K562 (cell line): ENCODE measurements around the gene MAPKAPK3. TPM values are rescaled to one million over a fixed set of nuclear protein-coding genes. Genes with fewer than 3 reads are reported as not detected.

Experiments used
- ATAC-seq: fragments of 200-7000 bp; cut with Tn5 transposase; 3 replicates; pipeline ENCODE4 v1.9.1; 2020; ENCODE audit warnings: moderate library complexity
- BruUV-seq: library from RNA; stranded (reverse); fragments of 400-500 nt; replicated peaks from 2 replicates; lab custom pipeline; 2021; lab: Mats Ljungman, UMichigan
- CTCF ChIA-PET: fragments of 300-600 bp; formaldehyde crosslinking; extraction: SDS; loops from one replicate; lab custom pipeline; 2021; ENCODE audit warnings: low intra/inter-chr PET ratio; lab: Yijun Ruan, JAX
- POLR2A ChIA-PET: fragments of 300-600, 350-650 bp; sonication (Branson Sonifier 250); formaldehyde crosslinking; extraction: SDS; loops from one replicate; lab custom pipeline; 2021; ENCODE audit warnings: antibody characterized with exemption, inconsistent platforms; lab: Yijun Ruan, JAX
- DNase-seq, 4 experiments: peaks; one replicate each; pipeline versions ENCODE4 v3.0.0 to v3.0.0-alpha.2; 2011 to 2018; ENCODE audit warnings: low spot score in 3 of 4, mixed read lengths in 3 of 4; ENCODE audit errors: extremely low read depth in 1 of 4
- FAIRE-seq: peaks from 2 replicates; lab custom pipeline; 2011; peaks lifted over from hg19 to GRCh38; lab: Jason Lieb, UNC
- H2AFZ ChIP-seq: 2 replicates; pipeline ENCODE4 v1.6.0; 2011; ENCODE audit warnings: low read depth, low read length, control low read depth, inconsistent platforms
- H3K27ac ChIP-seq: fragments of 200-600 bp; 3 replicates; pipeline ENCODE4 v1.8.0; 2011; ENCODE audit warnings: low read depth, mild to moderate bottlenecking, control low read depth, inconsistent platforms, low read length, moderate library complexity, mixed read lengths; ENCODE audit errors: extremely low read depth
- H3K27me3 ChIP-seq, 2 experiments: fragments of 300-600 bp in 1 of 2; 2 replicates in 1 of 2; 3 replicates in 1 of 2; pipeline versions ENCODE4 v1.6.0 to v1.8.0; 2011; ENCODE audit warnings: inconsistent platforms in 2 of 2, low read length in 2 of 2, mild to moderate bottlenecking in 1 of 2, mixed read lengths in 1 of 2, moderate library complexity in 1 of 2; ENCODE audit not compliant: control insufficient read depth in 2 of 2, insufficient read depth in 2 of 2
- H3K36me3 ChIP-seq: fragments of 300-600 bp; 3 replicates; pipeline ENCODE4 v1.8.0; 2011; ENCODE audit warnings: mild to moderate bottlenecking, low read length, inconsistent platforms; ENCODE audit not compliant: control insufficient read depth, insufficient read depth
- H3K4me1 ChIP-seq, 2 experiments: fragments of 200-600 bp in 1 of 2; replicated peaks in 1 of 2; 2 replicates in 1 of 2; 3 replicates in 1 of 2; pipeline versions ENCODE4 v1.5.1 to v1.8.0; 2011; ENCODE audit warnings: inconsistent platforms in 2 of 2, low read length in 2 of 2, mild to moderate bottlenecking in 1 of 2, mixed read lengths in 1 of 2, moderate library complexity in 1 of 2; ENCODE audit not compliant: control insufficient read depth in 2 of 2, insufficient read depth in 2 of 2
- H3K4me2 ChIP-seq: 2 replicates; pipeline ENCODE4 v1.6.1; 2011; ENCODE audit warnings: low read length, control low read depth, inconsistent platforms, mixed read lengths; ENCODE audit not compliant: insufficient read depth
- H3K4me3 ChIP-seq: fragments of 200-600 bp; sonication (generic), shearing (Covaris generic); 2 replicates; pipeline ENCODE4 v1.5.1; 2016; ENCODE audit warnings: control low read depth, inconsistent platforms
- H3K79me2 ChIP-seq: fragments of 200-600 bp; 3 replicates; pipeline ENCODE4 v1.8.0; 2011; ENCODE audit warnings: low read length, inconsistent platforms; ENCODE audit not compliant: control insufficient read depth, insufficient read depth
- H3K9ac ChIP-seq, 2 experiments: 2 replicates each; pipeline versions ENCODE4 v1.6.0 to v1.6.1; 2011; ENCODE audit warnings: low read depth in 2 of 2, low read length in 2 of 2, control low read depth in 1 of 2, inconsistent platforms in 1 of 2, mild to moderate bottlenecking in 1 of 2, mixed read lengths in 1 of 2; ENCODE audit not compliant: insufficient read depth in 1 of 2
- H3K9me1 ChIP-seq: one replicate; pipeline ENCODE4 v1.6.0; 2011; ENCODE audit warnings: inconsistent platforms, mild to moderate bottlenecking, low read length, moderate library complexity; ENCODE audit not compliant: control insufficient read depth, insufficient read depth
- H3K9me3 ChIP-seq: replicated peaks from 2 replicates; pipeline ENCODE4 v1.5.1; 2011; ENCODE audit warnings: low read depth, low read length, inconsistent platforms; ENCODE audit not compliant: control insufficient read depth, insufficient read depth
- H4K20me1 ChIP-seq: replicated peaks from 2 replicates; pipeline ENCODE4 v1.6.1; 2011; ENCODE audit warnings: low read length, inconsistent platforms, mixed read lengths; ENCODE audit not compliant: control insufficient read depth, insufficient read depth
- BCOR ChIP-seq: fragments of 450-650 bp; IDR thresholded peaks from 2 replicates; pipeline ENCODE4 v1.6.1; 2016
- BHLHE40 ChIP-seq: IDR thresholded peaks from 2 replicates; pipeline ENCODE4 v1.6.1; 2011; ENCODE audit warnings: low read length, improper control_type of control experiment
- BRD4 ChIP-seq: fragments of 200-600 bp; sonication (generic); IDR thresholded peaks from 2 replicates; pipeline ENCODE4 v1.6.1; 2017; ENCODE audit warnings: inconsistent platforms
- CTBP1 ChIP-seq: fragments of 450-650 bp; IDR thresholded peaks from 2 replicates; pipeline ENCODE4 v1.6.1; 2016; ENCODE audit warnings: borderline replicate concordance
- DDX20 ChIP-seq: fragments of 450-650 bp; IDR thresholded peaks from 2 replicates; pipeline ENCODE4 v1.6.1; 2016; ENCODE audit warnings: missing genetic modification characterization, low read depth, mild to moderate bottlenecking, missing compliant biosample characterization, moderate library complexity
- DMBX1 ChIP-seq: fragments of 250-450 bp; sonication (Bioruptor Pico); IDR thresholded peaks from 2 replicates; pipeline ENCODE4 v1.8.0; 2022; ENCODE audit warnings: inconsistent platforms, mild to moderate bottlenecking, moderate library complexity, borderline replicate concordance
- EHMT2 ChIP-seq: fragments of 450-650 bp; IDR thresholded peaks from 2 replicates; pipeline ENCODE4 v1.6.1; 2018; ENCODE audit warnings: antibody characterized with exemption
- EP400 ChIP-seq: fragments of 450-650 bp; IDR thresholded peaks from 2 replicates; pipeline ENCODE4 v1.6.1; 2017; ENCODE audit warnings: antibody characterized with exemption, mild to moderate bottlenecking, moderate library complexity
- FIP1L1 ChIP-seq: fragments of 200-400 bp; formaldehyde crosslinking; IDR thresholded peaks from 2 replicates; pipeline ENCODE4 v1.6.1; 2018; ENCODE audit warnings: mild to moderate bottlenecking, low read depth, low read length; ENCODE audit not compliant: poor library complexity, severe bottlenecking
- MEF2A ChIP-seq: IDR thresholded peaks from 2 replicates; pipeline ENCODE4 v1.6.1; 2011; ENCODE audit warnings: low read depth, mild to moderate bottlenecking, low read length, moderate library complexity; ENCODE audit not compliant: control insufficient read depth
- MTA3 ChIP-seq: fragments of 450-650 bp; formaldehyde crosslinking; IDR thresholded peaks from 2 replicates; pipeline ENCODE4 v1.6.1; 2017; ENCODE audit warnings: mild to moderate bottlenecking, borderline replicate concordance
- NR3C1 ChIP-seq: sonication (generic); formaldehyde crosslinking; IDR thresholded peaks from 2 replicates; pipeline ENCODE4 v1.8.1; 2022; ENCODE audit warnings: missing genetic modification reagents
- POLR2A ChIP-seq: fragments of 450-650 bp; conservative IDR thresholded peaks from 2 replicates; pipeline ENCODE4 v1.6.1; 2016
- RFX5 ChIP-seq: IDR thresholded peaks from 2 replicates; pipeline ENCODE4 v1.6.1; 2011; ENCODE audit warnings: low read depth, mild to moderate bottlenecking, improper control_type of control experiment, low read length
- SETDB1 ChIP-seq: IDR thresholded peaks from one replicate; pipeline ENCODE4 v1.6.1; 2012; ENCODE audit warnings: low read length, control low read depth, inconsistent platforms
- ZFP36 ChIP-seq: fragments of 150-350 bp; IDR thresholded peaks from 2 replicates; pipeline ENCODE4 v1.6.1; 2018; ENCODE audit warnings: low read length, low read depth; ENCODE audit not compliant: partially characterized antibody
- ZNF75A ChIP-seq: fragments of 450-650 bp; formaldehyde crosslinking; IDR thresholded peaks from 2 replicates; pipeline ENCODE4 v1.4.0; 2020; ENCODE audit warnings: mild to moderate bottlenecking
- WGBS: fragments of 100-300 bp; shearing (Covaris generic); methylation state at CpG from one replicate; pipeline ENCODE4 v1.1.6; 2016; ENCODE audit warnings: low coverage, mixed read lengths; ENCODE audit not compliant: insufficient coverage; ENCODE audit errors: missing lambda C conversion rate; 5-methylcytosine and 5-hydroxymethylcytosine counted together
- in situ Hi-C: fragments of 300-500 bp; cut with MboI; formaldehyde crosslinking; loops from 4 replicates; pipeline ENCODE4 v1.15.0; 2018; ENCODE audit warnings: inconsistent platforms, mixed read lengths
- intact Hi-C: fragments of 100-400 bp; cut with micrococcal nuclease; formaldehyde crosslinking; loops from 2 replicates; pipeline ENCODE4 v1.14.2; 2022
- polyA plus RNA-seq, 8 experiments: library from polyadenylated mRNA; depleted of rRNA in 4 of 8; stranded (reverse) in 5 of 8; unstranded in 3 of 8; fragments of >200 nt; fragmentation: Nextera tagmentation in 2 of 8; fragmentation: Illumina TruSeq in 1 of 8; extraction: Ambion mirVana in 2 of 8; extraction: Trizol in 1 of 8; gene quantifications; 2 replicates each; pipeline versions ENCODE4 v1.2.1 to v1.2.3, GENCODE V29; 2011 to 2014; ENCODE audit warnings: inconsistent platforms in 1 of 8, missing spikeins in 1 of 8
- total RNA-seq, 7 experiments: library from RNA; depleted of rRNA in 6 of 7; stranded (reverse); fragments of >200 nt in 6 of 7; fragmentation: Illumina TruSeq in 2 of 7; extraction: Trizol in 2 of 7; gene quantifications; 2 replicates each; pipeline versions ENCODE4 v1.2.1 to v1.2.3, GENCODE V29; 2011 to 2021; ENCODE audit warnings: low replicate concordance in 1 of 7
- TF ChIP-seq, protein P1 (sequence below): fragments of 250-450 bp; sonication (Bioruptor Pico); IDR thresholded peaks from 2 replicates; pipeline ENCODE4 v1.4.0; 2020
- TF ChIP-seq, protein P2 (sequence below): sonication (generic); formaldehyde crosslinking; IDR thresholded peaks from 2 replicates; pipeline ENCODE4 v1.8.0; 2022; ENCODE audit warnings: missing genetic modification reagents, mild to moderate bottlenecking, borderline replicate concordance

MAPKAPK3 gene
- total and polyA plus RNA-seq, 9 of the 15 experiments (the other 6 are each of a cell fraction or from before 2014, with no cell fraction given): 8.0 to 56.4 (median 41.2) TPM

DNA sequence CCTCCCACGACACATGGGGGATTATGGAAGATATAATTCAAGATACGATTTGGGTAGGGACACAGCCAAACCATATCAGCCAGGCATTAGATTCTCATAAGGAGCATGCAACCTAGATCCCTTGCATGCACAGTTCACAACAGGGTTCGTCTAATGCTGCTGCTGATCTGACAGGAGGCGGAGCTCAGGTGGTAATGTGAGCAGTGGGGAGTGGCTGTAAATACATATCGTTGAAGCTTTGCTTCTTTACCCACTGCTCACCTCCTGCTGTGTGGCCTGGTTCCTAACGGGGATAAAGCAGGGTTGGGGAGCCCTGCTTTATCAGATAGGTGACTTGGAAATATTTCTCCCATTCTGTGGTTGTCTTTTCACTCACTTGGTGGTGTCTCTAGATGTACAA, 72.6 kb downstream of the MAPKAPK3 start:
- CTCF ChIA-PET: no interaction called here
- in situ Hi-C loops: no loop called here

More for the DNA sequence above, 72.6 kb downstream of the MAPKAPK3 start:
- Histone ChIP-seq H3K79me2 (no peaks in the 10 kb centered on the region), H3K4me1 (no peaks in the 10 kb centered on the region), H3K9me1 (no peaks in the 10 kb centered on the region), H3K9ac (no peak overlapping the region)
- TF ChIP-seq SETDB1 (no peak), ZNF75A (CRISPR knock-in tag) (no peak), EP400 (no peak), BRD4 (no peak), POLR2A (no peak), ZFP36 (no peak), MEF2A (no peak), RFX5 (no peak), DMBX1 (no peak), NR3C1 (CRISPR knock-in tag) (no peak), CTBP1 (no peak), EHMT2 (no peak), DDX20 (no peak), BHLHE40 (no peak), MTA3 (no peak), FIP1L1 (no peak), BCOR (no peak)
- TF ChIP-seq, protein P1, sequence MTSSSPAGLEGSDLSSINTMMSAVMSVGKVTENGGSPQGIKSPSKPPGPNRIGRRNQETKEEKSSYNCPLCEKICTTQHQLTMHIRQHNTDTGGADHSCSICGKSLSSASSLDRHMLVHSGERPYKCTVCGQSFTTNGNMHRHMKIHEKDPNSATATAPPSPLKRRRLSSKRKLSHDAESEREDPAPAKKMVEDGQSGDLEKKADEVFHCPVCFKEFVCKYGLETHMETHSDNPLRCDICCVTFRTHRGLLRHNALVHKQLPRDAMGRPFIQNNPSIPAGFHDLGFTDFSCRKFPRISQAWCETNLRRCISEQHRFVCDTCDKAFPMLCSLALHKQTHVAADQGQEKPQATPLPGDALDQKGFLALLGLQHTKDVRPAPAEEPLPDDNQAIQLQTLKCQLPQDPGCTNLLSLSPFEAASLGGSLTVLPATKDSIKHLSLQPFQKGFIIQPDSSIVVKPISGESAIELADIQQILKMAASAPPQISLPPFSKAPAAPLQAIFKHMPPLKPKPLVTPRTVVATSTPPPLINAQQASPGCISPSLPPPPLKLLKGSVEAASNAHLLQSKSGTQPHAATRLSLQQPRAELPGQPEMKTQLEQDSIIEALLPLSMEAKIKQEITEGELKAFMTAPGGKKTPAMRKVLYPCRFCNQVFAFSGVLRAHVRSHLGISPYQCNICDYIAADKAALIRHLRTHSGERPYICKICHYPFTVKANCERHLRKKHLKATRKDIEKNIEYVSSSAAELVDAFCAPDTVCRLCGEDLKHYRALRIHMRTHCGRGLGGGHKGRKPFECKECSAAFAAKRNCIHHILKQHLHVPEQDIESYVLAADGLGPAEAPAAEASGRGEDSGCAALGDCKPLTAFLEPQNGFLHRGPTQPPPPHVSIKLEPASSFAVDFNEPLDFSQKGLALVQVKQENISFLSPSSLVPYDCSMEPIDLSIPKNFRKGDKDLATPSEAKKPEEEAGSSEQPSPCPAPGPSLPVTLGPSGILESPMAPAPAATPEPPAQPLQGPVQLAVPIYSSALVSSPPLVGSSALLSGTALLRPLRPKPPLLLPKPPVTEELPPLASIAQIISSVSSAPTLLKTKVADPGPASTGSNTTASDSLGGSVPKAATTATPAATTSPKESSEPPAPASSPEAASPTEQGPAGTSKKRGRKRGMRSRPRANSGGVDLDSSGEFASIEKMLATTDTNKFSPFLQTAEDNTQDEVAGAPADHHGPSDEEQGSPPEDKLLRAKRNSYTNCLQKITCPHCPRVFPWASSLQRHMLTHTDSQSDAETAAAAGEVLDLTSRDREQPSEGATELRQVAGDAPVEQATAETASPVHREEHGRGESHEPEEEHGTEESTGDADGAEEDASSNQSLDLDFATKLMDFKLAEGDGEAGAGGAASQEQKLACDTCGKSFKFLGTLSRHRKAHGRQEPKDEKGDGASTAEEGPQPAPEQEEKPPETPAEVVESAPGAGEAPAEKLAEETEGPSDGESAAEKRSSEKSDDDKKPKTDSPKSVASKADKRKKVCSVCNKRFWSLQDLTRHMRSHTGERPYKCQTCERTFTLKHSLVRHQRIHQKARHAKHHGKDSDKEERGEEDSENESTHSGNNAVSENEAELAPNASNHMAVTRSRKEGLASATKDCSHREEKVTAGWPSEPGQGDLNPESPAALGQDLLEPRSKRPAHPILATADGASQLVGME (CRISPR knock-in tag): no peak
- TF ChIP-seq, protein P2, sequence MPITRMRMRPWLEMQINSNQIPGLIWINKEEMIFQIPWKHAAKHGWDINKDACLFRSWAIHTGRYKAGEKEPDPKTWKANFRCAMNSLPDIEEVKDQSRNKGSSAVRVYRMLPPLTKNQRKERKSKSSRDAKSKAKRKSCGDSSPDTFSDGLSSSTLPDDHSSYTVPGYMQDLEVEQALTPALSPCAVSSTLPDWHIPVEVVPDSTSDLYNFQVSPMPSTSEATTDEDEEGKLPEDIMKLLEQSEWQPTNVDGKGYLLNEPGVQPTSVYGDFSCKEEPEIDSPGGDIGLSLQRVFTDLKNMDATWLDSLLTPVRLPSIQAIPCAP (CRISPR knock-in tag): no peak
- TF ChIP-seq, all 486 proteins: peak for 0
- Histone ChIP-seq H2AFZ (no peak overlapping the region), H3K4me2 (no peak overlapping the region), H3K27ac (no peak overlapping the region), H4K20me1 (no peaks in the 10 kb centered on the region), H3K4me3 (no peak overlapping the region), H3K9me3 (no peaks in the 10 kb centered on the region), H3K36me3 (no peaks in the 10 kb centered on the region), H3K27me3 (peaks cover 0 to 3% of the 10 kb centered on the region in 2 experiments; a peak in 2 of 5 replicates)
- ATAC-seq (peak; percentile 54; the same call in 2 of the 3 replicates), FAIRE-seq (no peak), DNase-seq (peak in 1 of 4 experiments; percentile 14)
- BruUV-seq: no TSS peak
- 0% methylated on average over 6 of the region's 6 CpGs for WGBS
- intact Hi-C loops: no loop called here
- POLR2A ChIA-PET: no interaction called here
